WTC11 (cell line): ENCODE results near the gene SETD7. TPM values are rescaled to one million over a fixed set of nuclear protein-coding genes. Genes with fewer than 3 reads are reported as not detected.

Experiments
- ATAC-seq: fragments of 200-7000 bp; cut with Tn5 transposase; 2 replicates; pipeline ENCODE4 v1.10.0; 2021; ENCODE audit warnings: mild to moderate bottlenecking, moderate library complexity
- CTCF ChIA-PET: fragments of 300-600 bp; sonication (Branson Sonifier 250); formaldehyde crosslinking; loops from one replicate; lab custom pipeline; 2021; ENCODE audit warnings: antibody characterized with exemption; lab: Charles Lee
- POLR2A ChIA-PET: fragments of 350-600 bp; sonication (Branson Sonifier 250); formaldehyde crosslinking; loops from one replicate; lab custom pipeline; 2021; ENCODE audit warnings: antibody characterized with exemption; lab: Charles Lee
- DNase-seq: peaks from one replicate; pipeline ENCODE4 v3.0.0; 2021; ENCODE audit warnings: low spot score
- H3K27ac Mint-ChIP-seq: 2 replicates; pipeline ENCODE4 v1.8.0; 2021; ENCODE audit warnings: mixed read lengths
- H3K27me3 Mint-ChIP-seq: 2 replicates; pipeline ENCODE4 v1.8.0; 2021; ENCODE audit warnings: low read depth, mild to moderate bottlenecking, moderate library complexity, mixed read lengths
- H3K36me3 Mint-ChIP-seq: 2 replicates; pipeline ENCODE4 v1.8.0; 2021; ENCODE audit warnings: mixed read lengths
- H3K4me1 Mint-ChIP-seq: 2 replicates; pipeline ENCODE4 v1.8.0; 2022; ENCODE audit warnings: mixed read lengths
- H3K4me3 Mint-ChIP-seq: 2 replicates; pipeline ENCODE4 v1.8.0; 2021; ENCODE audit warnings: mild to moderate bottlenecking, moderate library complexity, mixed read lengths
- H3K9me3 Mint-ChIP-seq: 2 replicates; pipeline ENCODE4 v1.8.0; 2021; ENCODE audit warnings: mixed read lengths
- CREB1 ChIP-seq: sonication (generic); formaldehyde crosslinking; IDR thresholded peaks from 2 replicates; pipeline ENCODE4 v1.8.0; 2023; ENCODE audit warnings: mild to moderate bottlenecking, missing genetic modification reagents
- CREM ChIP-seq: sonication (generic); formaldehyde crosslinking; IDR thresholded peaks from 2 replicates; pipeline ENCODE4 v1.8.1; 2022; ENCODE audit warnings: mild to moderate bottlenecking, missing genetic modification reagents, moderate library complexity
- EMX1 ChIP-seq: fragments of 250-450 bp; sonication (Bioruptor Pico); IDR thresholded peaks from 2 replicates; pipeline ENCODE4 v1.8.0; 2021; ENCODE audit warnings: mild to moderate bottlenecking
- GRHL2 ChIP-seq: fragments of 250-450 bp; sonication (Bioruptor Pico); IDR thresholded peaks from 2 replicates; pipeline ENCODE4 v1.8.0; 2022; ENCODE audit warnings: mild to moderate bottlenecking, moderate library complexity; ENCODE audit not compliant: insufficient replicate concordance, severe bottlenecking
- GTF2I ChIP-seq: fragments of 250-450 bp; sonication (Bioruptor Pico); conservative IDR thresholded peaks from 2 replicates; pipeline ENCODE4 v1.4.0; 2021; ENCODE audit warnings: mild to moderate bottlenecking
- JAZF1 ChIP-seq: fragments of 250-450 bp; sonication (Bioruptor Pico); IDR thresholded peaks from 2 replicates; pipeline ENCODE4 v1.9.0; 2021; ENCODE audit warnings: moderate library complexity, mild to moderate bottlenecking, inconsistent platforms
- JUN ChIP-seq: sonication (generic); formaldehyde crosslinking; IDR thresholded peaks from 2 replicates; pipeline ENCODE4 v1.8.0; 2023; ENCODE audit warnings: mild to moderate bottlenecking, missing genetic modification reagents
- MYBL2 ChIP-seq: sonication (generic); formaldehyde crosslinking; IDR thresholded peaks from 2 replicates; pipeline ENCODE4 v1.8.1; 2023; ENCODE audit warnings: mild to moderate bottlenecking, moderate library complexity, missing genetic modification reagents
- NR2C2 ChIP-seq: sonication (generic); formaldehyde crosslinking; IDR thresholded peaks from 2 replicates; pipeline ENCODE4 v1.8.0; 2022; ENCODE audit warnings: mild to moderate bottlenecking, missing genetic modification reagents
- ZBTB21 ChIP-seq: sonication (generic); formaldehyde crosslinking; IDR thresholded peaks from 2 replicates; pipeline ENCODE4 v1.8.1; 2023; ENCODE audit warnings: mild to moderate bottlenecking, missing genetic modification reagents, borderline replicate concordance
- ZNF232 ChIP-seq: sonication (generic); formaldehyde crosslinking; IDR thresholded peaks from 2 replicates; pipeline ENCODE4 v1.8.0; 2022; ENCODE audit warnings: mild to moderate bottlenecking, missing genetic modification reagents
- ZNF671 ChIP-seq: fragments of 250-450 bp; sonication (Bioruptor Pico); IDR thresholded peaks from 2 replicates; pipeline ENCODE4 v1.8.0; 2021; ENCODE audit warnings: mild to moderate bottlenecking
- total RNA-seq: library from RNA; stranded (reverse); gene quantifications from 3 replicates; pipeline ENCODE4 v1.2.3, GENCODE V29; 2021
- TF ChIP-seq, protein P1 (sequence below): fragments of 250-450 bp; sonication (Bioruptor Pico); IDR thresholded peaks from 2 replicates; pipeline ENCODE4 v1.8.0; 2021; ENCODE audit warnings: mild to moderate bottlenecking
- TF ChIP-seq, protein P2 (sequence below): sonication (generic); formaldehyde crosslinking; IDR thresholded peaks from 2 replicates; pipeline ENCODE4 v1.8.0; 2022; ENCODE audit warnings: mild to moderate bottlenecking, missing genetic modification reagents
- TF ChIP-seq, protein P3 (sequence below): sonication (generic); formaldehyde crosslinking; IDR thresholded peaks from 2 replicates; pipeline ENCODE4 v1.8.1; 2022; ENCODE audit warnings: mild to moderate bottlenecking, moderate library complexity, missing genetic modification reagents
- TF ChIP-seq, protein P4 (sequence below): sonication (generic); formaldehyde crosslinking; IDR thresholded peaks from 2 replicates; pipeline ENCODE4 v1.8.1; 2023; ENCODE audit warnings: mild to moderate bottlenecking, missing genetic modification reagents

SETD7 gene
- total RNA-seq, 1 experiment from 2014 or later: 5.6 TPM

DNA sequence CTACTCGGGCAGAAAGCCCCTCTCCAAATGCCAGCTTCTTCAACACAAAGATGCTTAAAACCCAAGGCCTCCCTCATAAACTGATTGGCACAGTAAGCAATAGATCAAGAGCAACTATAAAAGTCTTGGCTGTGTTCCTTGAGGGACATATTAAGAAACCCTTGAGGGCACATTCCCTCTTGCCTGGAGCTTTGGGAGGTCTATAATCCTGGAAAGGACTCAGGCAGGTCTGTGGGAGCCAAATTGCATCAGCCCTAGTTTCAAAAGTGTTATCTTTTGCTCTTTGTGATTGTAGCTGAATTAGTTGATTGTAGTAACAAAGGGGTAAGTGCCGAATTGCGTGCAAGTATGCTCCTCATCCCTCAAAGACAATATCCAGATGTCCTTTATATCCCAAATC is 18.6 kb upstream of the SETD7 start:
- no peak for TF ChIP-seq JUN (CRISPR knock-in tag)
- no peak for TF ChIP-seq CREM
- no peak for TF ChIP-seq EMX1
- TF ChIP-seq, protein P1, sequence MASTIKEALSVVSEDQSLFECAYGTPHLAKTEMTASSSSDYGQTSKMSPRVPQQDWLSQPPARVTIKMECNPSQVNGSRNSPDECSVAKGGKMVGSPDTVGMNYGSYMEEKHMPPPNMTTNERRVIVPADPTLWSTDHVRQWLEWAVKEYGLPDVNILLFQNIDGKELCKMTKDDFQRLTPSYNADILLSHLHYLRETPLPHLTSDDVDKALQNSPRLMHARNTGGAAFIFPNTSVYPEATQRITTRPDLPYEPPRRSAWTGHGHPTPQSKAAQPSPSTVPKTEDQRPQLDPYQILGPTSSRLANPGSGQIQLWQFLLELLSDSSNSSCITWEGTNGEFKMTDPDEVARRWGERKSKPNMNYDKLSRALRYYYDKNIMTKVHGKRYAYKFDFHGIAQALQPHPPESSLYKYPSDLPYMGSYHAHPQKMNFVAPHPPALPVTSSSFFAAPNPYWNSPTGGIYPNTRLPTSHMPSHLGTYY (CRISPR knock-in tag): no peak
- DNase-seq: no peak
- H3K4me3 Mint-ChIP-seq: no peak overlapping the region
- no peaks in the 10 kb centered on the region for H3K9me3 Mint-ChIP-seq
- no peak for ATAC-seq
- no peak overlapping the region for H3K27ac Mint-ChIP-seq
- no peaks in the 10 kb centered on the region for H3K36me3 Mint-ChIP-seq
- H3K27me3 Mint-ChIP-seq: peaks cover 61% of the 10 kb centered on the region
- ChIA-PET POLR2A (no interaction called here), CTCF (interaction anchor here (1.3 kb wide), 1 partner anchor 29 kb away, joined by 4 read pairs; no protein-coding TSS in a partner anchor)
- H3K4me1 Mint-ChIP-seq: peaks cover 8% of the 10 kb centered on the region

DNA sequence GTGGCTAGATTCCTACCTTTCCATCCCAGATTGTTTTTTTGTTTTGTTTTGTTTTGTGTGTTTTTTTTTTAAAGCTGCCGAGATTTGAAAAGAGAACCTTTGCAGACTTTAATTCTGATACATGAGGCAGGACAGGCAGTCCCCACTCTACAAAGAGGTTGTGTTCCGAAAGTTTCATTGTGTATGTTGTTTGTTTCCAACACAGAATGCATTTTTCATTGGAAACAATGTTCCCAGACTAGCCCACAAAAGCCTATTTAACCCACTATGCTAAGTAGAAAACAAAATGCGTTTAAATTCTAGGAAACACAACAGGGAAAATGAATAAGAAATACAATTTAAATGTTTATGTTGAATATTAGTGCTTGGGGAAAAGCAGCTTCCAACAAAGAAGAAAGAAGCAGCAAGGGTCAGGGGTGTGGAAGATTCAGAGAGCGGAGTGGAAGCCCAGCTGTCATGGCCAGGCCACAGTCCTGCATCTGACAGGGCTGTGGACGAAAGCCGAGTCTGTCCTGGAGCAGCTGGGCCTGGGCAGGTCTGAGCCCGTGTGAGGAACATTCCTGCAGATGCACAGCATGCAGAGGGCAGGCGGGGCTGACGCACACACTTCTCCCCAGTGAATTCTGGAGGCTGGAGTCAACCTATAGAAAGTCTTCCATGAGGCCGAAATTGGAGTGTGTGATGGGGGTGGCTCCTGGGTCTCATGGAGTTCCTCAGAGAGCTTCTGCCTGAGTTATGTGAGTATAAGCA is 12.4 kb upstream of the SETD7 start:
- ATAC-seq (peak; percentile 87), DNase-seq (peak; percentile 30)
- POLR2A ChIA-PET: no interaction called here
- TF ChIP-seq ZNF671: no peak
- no peak for TF ChIP-seq ZNF232
- TF ChIP-seq, protein P2, sequence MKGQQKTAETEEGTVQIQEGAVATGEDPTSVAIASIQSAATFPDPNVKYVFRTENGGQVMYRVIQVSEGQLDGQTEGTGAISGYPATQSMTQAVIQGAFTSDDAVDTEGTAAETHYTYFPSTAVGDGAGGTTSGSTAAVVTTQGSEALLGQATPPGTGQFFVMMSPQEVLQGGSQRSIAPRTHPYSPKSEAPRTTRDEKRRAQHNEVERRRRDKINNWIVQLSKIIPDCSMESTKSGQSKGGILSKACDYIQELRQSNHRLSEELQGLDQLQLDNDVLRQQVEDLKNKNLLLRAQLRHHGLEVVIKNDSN (CRISPR knock-in tag): no peak
- TF ChIP-seq, protein P3, sequence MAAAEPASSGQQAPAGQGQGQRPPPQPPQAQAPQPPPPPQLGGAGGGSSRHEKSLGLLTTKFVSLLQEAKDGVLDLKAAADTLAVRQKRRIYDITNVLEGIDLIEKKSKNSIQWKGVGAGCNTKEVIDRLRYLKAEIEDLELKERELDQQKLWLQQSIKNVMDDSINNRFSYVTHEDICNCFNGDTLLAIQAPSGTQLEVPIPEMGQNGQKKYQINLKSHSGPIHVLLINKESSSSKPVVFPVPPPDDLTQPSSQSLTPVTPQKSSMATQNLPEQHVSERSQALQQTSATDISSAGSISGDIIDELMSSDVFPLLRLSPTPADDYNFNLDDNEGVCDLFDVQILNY: no peak
- TF ChIP-seq JAZF1 (CRISPR knock-in tag): no peak
- TF ChIP-seq CREB1 (CRISPR knock-in tag): no peak
- TF ChIP-seq ZBTB21 (CRISPR knock-in tag): no peak
- TF ChIP-seq NR2C2: no peak
- TF ChIP-seq MYBL2 (CRISPR knock-in tag): no peak
- no peak for TF ChIP-seq GRHL2 (CRISPR knock-in tag)
- H3K27ac Mint-ChIP-seq: no peak overlapping the region
- peaks cover 6% of the 10 kb centered on the region; the same call in 1 of the 2 replicates for H3K4me1 Mint-ChIP-seq
- CTCF ChIA-PET: interaction anchor here (1.3 kb wide), 1 partner anchor 83 kb away, joined by 3 read pairs; no protein-coding TSS in a partner anchor
- H3K36me3 Mint-ChIP-seq: no peaks in the 10 kb centered on the region
- H3K27me3 Mint-ChIP-seq: peaks cover 7% of the 10 kb centered on the region
- no peak overlapping the region for H3K4me3 Mint-ChIP-seq
- H3K9me3 Mint-ChIP-seq: no peaks in the 10 kb centered on the region

DNA sequence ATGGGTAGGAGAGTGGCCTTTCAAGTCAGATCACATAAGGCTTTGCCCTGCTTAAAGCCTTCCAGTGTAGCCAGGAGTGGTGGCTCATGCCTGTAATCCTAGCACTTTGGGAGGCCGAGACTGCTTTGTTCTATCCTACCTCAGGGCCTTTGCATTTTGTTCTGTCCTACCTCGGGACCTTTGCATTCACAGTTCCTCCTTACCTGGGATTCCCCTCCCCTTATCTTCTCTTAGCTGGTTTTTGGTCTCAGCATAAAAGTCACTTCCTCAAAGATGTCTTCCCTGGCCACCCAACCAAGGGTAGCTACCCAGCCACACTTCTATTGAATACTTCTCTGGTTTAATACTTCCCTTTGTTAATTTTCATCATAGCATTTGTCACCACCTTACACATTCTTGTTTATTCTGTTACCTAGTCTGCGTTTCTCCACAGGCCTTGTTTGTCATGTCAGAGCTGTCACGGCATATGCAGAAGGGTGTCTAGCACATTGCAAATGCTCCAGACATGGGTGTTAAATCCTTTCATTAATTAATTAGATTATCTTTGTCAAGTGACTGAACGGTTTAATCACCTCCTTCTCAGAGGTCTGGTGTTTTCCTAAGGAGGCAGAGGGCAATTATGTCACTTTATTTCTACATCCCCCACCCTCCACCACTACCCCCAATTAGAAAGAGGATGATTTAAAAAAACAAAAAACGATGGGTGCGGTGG is 11.3 kb upstream of the SETD7 start:
- H3K4me3 Mint-ChIP-seq: no peak overlapping the region
- H3K9me3 Mint-ChIP-seq: no peaks in the 10 kb centered on the region
- TF ChIP-seq, protein P4, sequence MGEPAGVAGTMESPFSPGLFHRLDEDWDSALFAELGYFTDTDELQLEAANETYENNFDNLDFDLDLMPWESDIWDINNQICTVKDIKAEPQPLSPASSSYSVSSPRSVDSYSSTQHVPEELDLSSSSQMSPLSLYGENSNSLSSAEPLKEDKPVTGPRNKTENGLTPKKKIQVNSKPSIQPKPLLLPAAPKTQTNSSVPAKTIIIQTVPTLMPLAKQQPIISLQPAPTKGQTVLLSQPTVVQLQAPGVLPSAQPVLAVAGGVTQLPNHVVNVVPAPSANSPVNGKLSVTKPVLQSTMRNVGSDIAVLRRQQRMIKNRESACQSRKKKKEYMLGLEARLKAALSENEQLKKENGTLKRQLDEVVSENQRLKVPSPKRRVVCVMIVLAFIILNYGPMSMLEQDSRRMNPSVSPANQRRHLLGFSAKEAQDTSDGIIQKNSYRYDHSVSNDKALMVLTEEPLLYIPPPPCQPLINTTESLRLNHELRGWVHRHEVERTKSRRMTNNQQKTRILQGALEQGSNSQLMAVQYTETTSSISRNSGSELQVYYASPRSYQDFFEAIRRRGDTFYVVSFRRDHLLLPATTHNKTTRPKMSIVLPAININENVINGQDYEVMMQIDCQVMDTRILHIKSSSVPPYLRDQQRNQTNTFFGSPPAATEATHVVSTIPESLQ (CRISPR knock-in tag): no peak
- peak; percentile 85 for TF ChIP-seq GTF2I (CRISPR knock-in tag)
- POLR2A ChIA-PET: no interaction called here
- H3K27ac Mint-ChIP-seq: no peak overlapping the region
- no peak for DNase-seq
- no peaks in the 10 kb centered on the region for H3K36me3 Mint-ChIP-seq
- ATAC-seq: no peak
- CTCF ChIA-PET: interaction anchor here (0.7 kb wide), 1 partner anchor 40 kb away, joined by 3 read pairs; no protein-coding TSS in a partner anchor
- peaks cover 6% of the 10 kb centered on the region; the same call in 1 of the 2 replicates for H3K4me1 Mint-ChIP-seq
- peaks cover 10% of the 10 kb centered on the region for H3K27me3 Mint-ChIP-seq
